HL-60 (cell line): ENCODE data around the gene TP53AIP1.

ENCODE experiments used
- DNase-seq, 2 experiments: peaks; one replicate each; pipeline ENCODE4 v3.0.0-alpha.2; 2010 to 2020; ENCODE audit warnings: low read depth in 1 of 2, low spot score in 1 of 2
- H3K27ac ChIP-seq: fragments of 250-450 bp; sonication (Bioruptor Pico); replicated peaks from 2 replicates; pipeline ENCODE4 v1.5.1; 2020; ENCODE audit warnings: mild to moderate bottlenecking, moderate library complexity
- H3K27me3 ChIP-seq: fragments of 250-450 bp; sonication (Bioruptor Pico); 2 replicates; pipeline ENCODE4 v1.5.1; 2021; ENCODE audit warnings: mild to moderate bottlenecking, moderate library complexity; ENCODE audit not compliant: insufficient read depth, poor library complexity, severe bottlenecking
- H3K4me3 ChIP-seq: replicated peaks from 2 replicates; pipeline ENCODE4 v1.5.1; 2011; ENCODE audit warnings: mild to moderate bottlenecking, control low read depth, low read length; ENCODE audit not compliant: insufficient read depth
- CTCF ChIP-seq: IDR thresholded peaks from one replicate; pipeline ENCODE4 v1.5.1; 2011; ENCODE audit warnings: low read length, control low read depth, inconsistent platforms; ENCODE audit not compliant: insufficient read depth
- GABPA ChIP-seq: IDR thresholded peaks from 2 replicates; pipeline ENCODE4 v1.6.1; 2012; ENCODE audit warnings: low read depth
- POLR2AphosphoS5 ChIP-seq: IDR thresholded peaks from 2 replicates; pipeline ENCODE4 v1.6.1; 2012; ENCODE audit warnings: low read depth
- REST ChIP-seq: IDR thresholded peaks from 2 replicates; pipeline ENCODE4 v1.6.1; 2012; ENCODE audit warnings: low read depth; ENCODE audit not compliant: insufficient replicate concordance
- SPI1 ChIP-seq: IDR thresholded peaks from 2 replicates; pipeline ENCODE4 v1.6.1; 2012; ENCODE audit warnings: low read depth, mild to moderate bottlenecking, borderline replicate concordance

Gene TP53AIP1

GRCh38 chr11:128981254-128981653, 38.6 kb upstream of the TP53AIP1 start:
- Histone ChIP-seq H3K27me3 (no peaks in the 10 kb centered on the region), H3K4me3 (no peak overlapping the region), H3K27ac (no peak overlapping the region)
- no peak for TF ChIP-seq POLR2AphosphoS5
- no peak for TF ChIP-seq GABPA
- TF ChIP-seq REST: no peak
- TF ChIP-seq SPI1: no peak
- no peak for TF ChIP-seq CTCF
- no peak for DNase-seq

- TF ChIP-seq CTCF (no peak), REST (no peak), GABPA (no peak), POLR2AphosphoS5 (no peak), SPI1 (no peak)
- Histone ChIP-seq H3K4me3 (no peak overlapping the region), H3K27ac (no peak overlapping the region), H3K27me3 (no peaks in the 10 kb centered on the region)
- DNase-seq: no peak
Measured at GRCh38 chr11:128970598-128971190, 28.0 kb upstream of the TP53AIP1 start.

- no peak for DNase-seq
Measured at GRCh38 chr11:128968916-128969315, 26.2 kb upstream of the TP53AIP1 start.

More at GRCh38 chr11:128968916-128969315, 26.2 kb upstream of the TP53AIP1 start:
- H3K4me3 ChIP-seq: no peak overlapping the region
- no peak for TF ChIP-seq SPI1
- TF ChIP-seq CTCF: no peak
- TF ChIP-seq POLR2AphosphoS5: no peak
- TF ChIP-seq GABPA: no peak
- TF ChIP-seq REST: no peak
- H3K27ac ChIP-seq: no peak overlapping the region
- H3K27me3 ChIP-seq: no peaks in the 10 kb centered on the region
